H9 (cell line): Measurements from ENCODE around the gene NPY2R. TPM values are rescaled to one million over a fixed set of nuclear protein-coding genes. Genes with fewer than 3 reads are reported as not detected.

Source experiments
- DNase-seq: peaks from one replicate; pipeline ENCODE4 v3.0.0-alpha.2; 2017
- H2AFZ ChIP-seq: one replicate; pipeline ENCODE4 v1.6.1; 2013; ENCODE audit warnings: mild to moderate bottlenecking, low read length, control low read depth, moderate library complexity
- H2AK5ac ChIP-seq: 2 replicates; pipeline ENCODE4 v1.6.1; 2013; ENCODE audit warnings: low read length, control low read depth, mixed read lengths; ENCODE audit not compliant: insufficient read length
- H2BK120ac ChIP-seq: one replicate; pipeline ENCODE4 v1.6.1; 2013; ENCODE audit warnings: low read depth, mild to moderate bottlenecking, low read length, control low read depth, inconsistent platforms; ENCODE audit not compliant: poor library complexity, severe bottlenecking
- H2BK12ac ChIP-seq: 2 replicates; pipeline ENCODE4 v1.6.1; 2013; ENCODE audit warnings: low read length, control low read depth, mixed read lengths, low read depth; ENCODE audit not compliant: insufficient read length
- H2BK15ac ChIP-seq: 2 replicates; pipeline ENCODE4 v1.6.1; 2013; ENCODE audit warnings: low read depth, low read length, control low read depth
- H2BK20ac ChIP-seq: one replicate; pipeline ENCODE4 v1.6.1; 2013; ENCODE audit warnings: low read depth, mild to moderate bottlenecking, low read length, control low read depth, inconsistent platforms; ENCODE audit not compliant: poor library complexity, severe bottlenecking
- H2BK5ac ChIP-seq: 2 replicates; pipeline ENCODE4 v1.6.1; 2013; ENCODE audit warnings: low read length, control low read depth, mixed read lengths; ENCODE audit not compliant: insufficient read length
- H3K14ac ChIP-seq: 2 replicates; pipeline ENCODE4 v1.6.1; 2013; ENCODE audit warnings: low read length, control low read depth; ENCODE audit not compliant: insufficient read depth
- H3K18ac ChIP-seq: 2 replicates; pipeline ENCODE4 v1.6.1; 2013; ENCODE audit warnings: low read depth, mild to moderate bottlenecking, mixed read lengths, low read length, control low read depth; ENCODE audit not compliant: insufficient read length
- H3K23ac ChIP-seq: 2 replicates; pipeline ENCODE4 v1.6.1; 2013; ENCODE audit warnings: low read length, control low read depth, mixed read lengths, low read depth; ENCODE audit not compliant: insufficient read length
- H3K23me2 ChIP-seq: 2 replicates; pipeline ENCODE4 v1.6.1; 2013; ENCODE audit warnings: low read depth, mild to moderate bottlenecking, mixed read lengths, low read length, control low read depth; ENCODE audit not compliant: insufficient read length, poor library complexity, severe bottlenecking
- H3K27ac ChIP-seq: 2 replicates; pipeline ENCODE4 v1.5.1; 2013; ENCODE audit warnings: low read length, control low read depth, mixed read lengths, low read depth; ENCODE audit not compliant: insufficient read length
- H3K27me3 ChIP-seq: 2 replicates; pipeline ENCODE4 v1.6.1; 2013; ENCODE audit warnings: low read length, control low read depth, inconsistent platforms; ENCODE audit not compliant: insufficient read depth
- H3K4ac ChIP-seq: 2 replicates; pipeline ENCODE4 v1.6.1; 2013; ENCODE audit warnings: low read depth, mild to moderate bottlenecking, control low read depth, inconsistent platforms, low read length, moderate library complexity
- H3K4me1 ChIP-seq: 2 replicates; pipeline ENCODE4 v1.6.1; 2013; ENCODE audit warnings: low read length, control low read depth, inconsistent platforms; ENCODE audit not compliant: insufficient read depth
- H3K4me2 ChIP-seq: 2 replicates; pipeline ENCODE4 v1.6.1; 2013; ENCODE audit warnings: low read length, control low read depth, mixed read lengths; ENCODE audit not compliant: insufficient read length, insufficient read depth
- H3K56ac ChIP-seq: 2 replicates; pipeline ENCODE4 v1.6.1; 2013; ENCODE audit warnings: low read depth, mild to moderate bottlenecking, mixed read lengths, low read length, control low read depth; ENCODE audit not compliant: insufficient read length
- H3K79me1 ChIP-seq: 2 replicates; pipeline ENCODE4 v1.6.1; 2013; ENCODE audit warnings: low read depth, mild to moderate bottlenecking, moderate library complexity, low read length, control low read depth, inconsistent platforms; ENCODE audit not compliant: insufficient read depth, poor library complexity, severe bottlenecking
- H3K79me2 ChIP-seq: 2 replicates; pipeline ENCODE4 v1.6.1; 2013; ENCODE audit warnings: low read length, control low read depth, inconsistent platforms; ENCODE audit not compliant: insufficient read depth
- H3K9ac ChIP-seq: 2 replicates; pipeline ENCODE4 v1.6.1; 2013; ENCODE audit warnings: low read length, control low read depth, mixed read lengths; ENCODE audit not compliant: insufficient read length; ENCODE audit errors: extremely low read depth
- H3K9me3 ChIP-seq: one replicate; pipeline ENCODE4 v1.6.1; 2013; ENCODE audit warnings: low read depth, low read length, inconsistent platforms; ENCODE audit not compliant: control insufficient read depth
- H3T11ph ChIP-seq: one replicate; pipeline ENCODE4 v1.6.1; 2013; ENCODE audit warnings: mild to moderate bottlenecking, low read length, control low read depth, inconsistent platforms
- H4K20me1 ChIP-seq: one replicate; pipeline ENCODE4 v1.6.1; 2013; ENCODE audit not compliant: control insufficient read depth, insufficient read length, insufficient read depth
- H4K5ac ChIP-seq: 2 replicates; pipeline ENCODE4 v1.6.1; 2013; ENCODE audit warnings: low read depth, mild to moderate bottlenecking, mixed read lengths, low read length, control low read depth; ENCODE audit not compliant: insufficient read length
- H4K8ac ChIP-seq: replicated peaks from 2 replicates; pipeline ENCODE4 v1.6.1; 2013; ENCODE audit warnings: low read length, control low read depth, mixed read lengths, low read depth; ENCODE audit not compliant: insufficient read length
- H4K91ac ChIP-seq: 2 replicates; pipeline ENCODE4 v1.6.1; 2013; ENCODE audit warnings: low read depth, mild to moderate bottlenecking, moderate library complexity, mixed read lengths, low read length, control low read depth; ENCODE audit not compliant: insufficient read length
- H3K27ac Mint-ChIP-seq, 3 experiments: 2 replicates in 2 of 3; 3 replicates in 1 of 3; pipeline ENCODE4 v1.8.0; 2020 to 2021; ENCODE audit warnings: mixed read lengths in 3 of 3, mild to moderate bottlenecking in 1 of 3, moderate library complexity in 1 of 3
- H3K27me3 Mint-ChIP-seq: 2 replicates; pipeline ENCODE4 v1.8.0; 2021; ENCODE audit warnings: low read depth, mild to moderate bottlenecking, moderate library complexity, mixed read lengths
- H3K36me3 Mint-ChIP-seq, 3 experiments: 2 replicates in 2 of 3; 3 replicates in 1 of 3; pipeline ENCODE4 v1.8.0; 2020 to 2021; ENCODE audit warnings: low read depth in 3 of 3, mixed read lengths in 3 of 3; ENCODE audit not compliant: insufficient read depth in 1 of 3
- H3K4me1 Mint-ChIP-seq, 2 experiments: 2 replicates each; pipeline ENCODE4 v1.8.0; 2020; ENCODE audit warnings: mixed read lengths in 2 of 2
- H3K4me3 Mint-ChIP-seq, 2 experiments: 2 replicates in 1 of 2; 3 replicates in 1 of 2; pipeline ENCODE4 v1.8.0; 2020 to 2021; ENCODE audit warnings: mild to moderate bottlenecking in 2 of 2, mixed read lengths in 2 of 2, moderate library complexity in 1 of 2
- H3K9me3 Mint-ChIP-seq, 2 experiments: 2 replicates in 1 of 2; 3 replicates in 1 of 2; pipeline ENCODE4 v1.8.0; 2020; ENCODE audit warnings: mild to moderate bottlenecking in 2 of 2, mixed read lengths in 2 of 2, moderate library complexity in 1 of 2
- WGBS: extraction: QIAGEN DNeasy Blood & Tissue Kit; methylation state at CpG from one replicate; pipeline ENCODE4 v1.1.7; 2013; ENCODE audit warnings: missing lambda C conversion rate, low lambda C conversion rate, mixed read lengths; ENCODE audit not compliant: insufficient read length; ENCODE audit errors: extremely low coverage; 5-methylcytosine and 5-hydroxymethylcytosine counted together
- total RNA-seq: library from RNA; stranded (reverse); gene quantifications from 2 replicates; pipeline ENCODE4 v1.2.1, GENCODE V29; 2021
- TF ChIP-seq, protein P1 (sequence below): fragments of 200-600 bp; sonication (generic); conservative IDR thresholded peaks from 3 replicates; pipeline ENCODE4 v1.8.0; 2021; ENCODE audit warnings: antibody characterized with exemption, mild to moderate bottlenecking

NPY2R gene
- total RNA-seq, 1 experiment from 2014 or later: 0.09 TPM

DNA sequence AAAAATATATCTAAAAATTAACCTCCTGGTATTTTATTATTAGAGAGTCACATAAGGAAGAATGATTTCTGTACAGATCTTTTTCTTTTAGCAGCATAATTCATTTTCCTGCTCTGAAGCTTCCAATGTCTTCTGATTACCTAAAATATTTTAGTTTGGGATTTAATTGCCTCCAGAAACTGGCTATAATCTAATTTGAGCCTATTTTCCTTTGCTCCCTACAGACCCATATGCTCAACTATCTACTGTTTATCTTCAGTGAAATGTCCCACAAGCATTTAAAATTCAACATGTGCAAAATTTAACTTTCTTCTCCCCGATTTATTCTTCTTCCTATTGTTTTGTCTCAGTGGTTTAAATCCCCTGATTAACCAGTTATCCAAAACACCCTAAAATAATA lies 29.1 kb downstream of the NPY2R start:
- no peaks in the 10 kb centered on the region for H3K79me2 ChIP-seq
- H3K56ac ChIP-seq: no peak overlapping the region
- H2BK20ac ChIP-seq: no peak overlapping the region
- no peak overlapping the region for H4K5ac ChIP-seq
- no peak overlapping the region for H3K4me3 Mint-ChIP-seq
- no peak overlapping the region for H2BK12ac ChIP-seq
- H3K27me3 Mint-ChIP-seq: no peaks in the 10 kb centered on the region
- no peak overlapping the region for H2AFZ ChIP-seq
- H2BK15ac ChIP-seq: no peak overlapping the region
- no peak overlapping the region for H3T11ph ChIP-seq
- no peak overlapping the region for H2AK5ac ChIP-seq
- no peak overlapping the region for H3K27ac Mint-ChIP-seq
- no peaks in the 10 kb centered on the region for H3K4me1 ChIP-seq
- H3K9me3 ChIP-seq: no peaks in the 10 kb centered on the region
- no peak overlapping the region for H3K14ac ChIP-seq
- no peaks in the 10 kb centered on the region for H3K4me1 Mint-ChIP-seq
- H3K9ac ChIP-seq: no peak overlapping the region
- no peaks in the 10 kb centered on the region for H3K79me1 ChIP-seq
- no peak overlapping the region for H3K4ac ChIP-seq
- no peaks in the 10 kb centered on the region for H4K20me1 ChIP-seq
- no peak overlapping the region for H3K4me2 ChIP-seq
- peaks cover 3 to 10% of the 10 kb centered on the region in 2 experiments; a peak in 4 of 5 replicates for H3K9me3 Mint-ChIP-seq
- H2BK120ac ChIP-seq: no peak overlapping the region
- no peak overlapping the region for H2BK5ac ChIP-seq
- DNase-seq: no peak
- H3K36me3 Mint-ChIP-seq: peaks cover 0 to 8% (median 0%) of the 10 kb centered on the region in 3 experiments; a peak in 3 of 7 replicates
- H4K91ac ChIP-seq: no peak overlapping the region
- no peak overlapping the region for H3K23ac ChIP-seq
- H3K23me2 ChIP-seq: no peaks in the 10 kb centered on the region
- WGBS: no CpG with 5 or more reads among the region's 1 CpG
- no peaks in the 10 kb centered on the region for H3K27me3 ChIP-seq
- no peak overlapping the region for H3K18ac ChIP-seq
- no peak overlapping the region for H3K27ac ChIP-seq
- H4K8ac ChIP-seq: no peak overlapping the region
- TF ChIP-seq, protein P1, sequence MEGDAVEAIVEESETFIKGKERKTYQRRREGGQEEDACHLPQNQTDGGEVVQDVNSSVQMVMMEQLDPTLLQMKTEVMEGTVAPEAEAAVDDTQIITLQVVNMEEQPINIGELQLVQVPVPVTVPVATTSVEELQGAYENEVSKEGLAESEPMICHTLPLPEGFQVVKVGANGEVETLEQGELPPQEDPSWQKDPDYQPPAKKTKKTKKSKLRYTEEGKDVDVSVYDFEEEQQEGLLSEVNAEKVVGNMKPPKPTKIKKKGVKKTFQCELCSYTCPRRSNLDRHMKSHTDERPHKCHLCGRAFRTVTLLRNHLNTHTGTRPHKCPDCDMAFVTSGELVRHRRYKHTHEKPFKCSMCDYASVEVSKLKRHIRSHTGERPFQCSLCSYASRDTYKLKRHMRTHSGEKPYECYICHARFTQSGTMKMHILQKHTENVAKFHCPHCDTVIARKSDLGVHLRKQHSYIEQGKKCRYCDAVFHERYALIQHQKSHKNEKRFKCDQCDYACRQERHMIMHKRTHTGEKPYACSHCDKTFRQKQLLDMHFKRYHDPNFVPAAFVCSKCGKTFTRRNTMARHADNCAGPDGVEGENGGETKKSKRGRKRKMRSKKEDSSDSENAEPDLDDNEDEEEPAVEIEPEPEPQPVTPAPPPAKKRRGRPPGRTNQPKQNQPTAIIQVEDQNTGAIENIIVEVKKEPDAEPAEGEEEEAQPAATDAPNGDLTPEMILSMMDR: no peak
